Natural killer cell (primary cell): ENCODE data around the gene MARVELD1. TPM values are rescaled to one million over a fixed set of nuclear protein-coding genes. Genes with fewer than 3 reads are reported as not detected.

Experiments
- ATAC-seq, 3 donors: fragments of 150-1000 bp in 2 of 3; fragments of 200-7000 bp in 1 of 3; cut with Tn5 transposase; 1 replicate in 1 of 3; 2 replicates in 2 of 3; pipeline ENCODE4 v1.10.0; 2021; ENCODE audit warnings: mild to moderate bottlenecking in 2 of 3, moderate library complexity in 2 of 3
- DNase-seq, 2 donors: peaks; one replicate each; pipeline versions ENCODE4 v3.0.0 to v3.0.0-alpha.2; 2013 to 2021; ENCODE audit warnings: mixed read lengths in 1 of 2
- H3K27ac ChIP-seq: one replicate; pipeline ENCODE4 v1.5.1; 2013; ENCODE audit warnings: mild to moderate bottlenecking, low read length
- H3K27me3 ChIP-seq: one replicate; pipeline ENCODE4 v1.6.1; 2013; ENCODE audit warnings: low read length; ENCODE audit not compliant: control insufficient read depth, insufficient read depth
- H3K36me3 ChIP-seq: one replicate; pipeline ENCODE4 v1.6.1; 2013; ENCODE audit warnings: low read length; ENCODE audit not compliant: control insufficient read depth, insufficient read depth
- H3K4me1 ChIP-seq: one replicate; pipeline ENCODE4 v1.6.1; 2013; ENCODE audit warnings: low read length; ENCODE audit not compliant: control insufficient read depth, insufficient read depth
- H3K4me3 ChIP-seq: one replicate; pipeline ENCODE4 v1.5.1; 2013; ENCODE audit warnings: low read length
- H3K9me3 ChIP-seq: one replicate; pipeline ENCODE4 v1.6.1; 2013; ENCODE audit warnings: low read length; ENCODE audit not compliant: control insufficient read depth, insufficient read depth
- H3K27ac Mint-ChIP-seq, 2 donors: one replicate each; pipeline ENCODE4 v1.8.0; 2022; ENCODE audit warnings: mild to moderate bottlenecking in 2 of 2, mixed read lengths in 2 of 2, moderate library complexity in 1 of 2
- H3K27me3 Mint-ChIP-seq, 2 donors: one replicate each; pipeline ENCODE4 v1.8.0; 2022; ENCODE audit warnings: low read depth in 2 of 2, mixed read lengths in 2 of 2
- H3K36me3 Mint-ChIP-seq: one replicate; pipeline ENCODE4 v1.8.0; 2022; ENCODE audit warnings: mixed read lengths
- H3K4me1 Mint-ChIP-seq, 2 donors: one replicate each; pipeline ENCODE4 v1.8.0; 2022; ENCODE audit warnings: mixed read lengths in 2 of 2
- H3K4me3 Mint-ChIP-seq: one replicate; pipeline ENCODE4 v1.8.0; 2022; ENCODE audit warnings: mild to moderate bottlenecking, moderate library complexity, mixed read lengths
- H3K9me3 Mint-ChIP-seq, 2 donors: one replicate each; pipeline ENCODE4 v1.8.0; 2022; ENCODE audit warnings: mixed read lengths in 2 of 2
- WGBS: methylation state at CpG from one replicate; pipeline ENCODE4 v1.1.7; 2013; ENCODE audit warnings: missing lambda C conversion rate; ENCODE audit not compliant: insufficient coverage; 5-methylcytosine and 5-hydroxymethylcytosine counted together
- intact Hi-C: fragments of 100-400 bp; cut with micrococcal nuclease; formaldehyde crosslinking; loops from one replicate; pipeline ENCODE4 v1.14.2; 2022
- total RNA-seq, 4 donors: library from RNA; stranded (reverse); fragments of 120-200 nt in 1 of 4; gene quantifications; one replicate each; pipeline versions ENCODE4 v1.2.3 to v1.2.4, GENCODE V29; 2013 to 2022
- TF ChIP-seq, protein P1 (sequence below): fragments of 200-600 bp; IDR thresholded peaks from one replicate; pipeline ENCODE4 v1.8.0; 2022; ENCODE audit warnings: antibody characterized with exemption

The MARVELD1 gene
- total RNA-seq, 3 donors from 2014 or later (not counting 1 experiment from before 2014, with no cell fraction given): 0.40 to 0.84 (median 0.40) TPM

DNA sequence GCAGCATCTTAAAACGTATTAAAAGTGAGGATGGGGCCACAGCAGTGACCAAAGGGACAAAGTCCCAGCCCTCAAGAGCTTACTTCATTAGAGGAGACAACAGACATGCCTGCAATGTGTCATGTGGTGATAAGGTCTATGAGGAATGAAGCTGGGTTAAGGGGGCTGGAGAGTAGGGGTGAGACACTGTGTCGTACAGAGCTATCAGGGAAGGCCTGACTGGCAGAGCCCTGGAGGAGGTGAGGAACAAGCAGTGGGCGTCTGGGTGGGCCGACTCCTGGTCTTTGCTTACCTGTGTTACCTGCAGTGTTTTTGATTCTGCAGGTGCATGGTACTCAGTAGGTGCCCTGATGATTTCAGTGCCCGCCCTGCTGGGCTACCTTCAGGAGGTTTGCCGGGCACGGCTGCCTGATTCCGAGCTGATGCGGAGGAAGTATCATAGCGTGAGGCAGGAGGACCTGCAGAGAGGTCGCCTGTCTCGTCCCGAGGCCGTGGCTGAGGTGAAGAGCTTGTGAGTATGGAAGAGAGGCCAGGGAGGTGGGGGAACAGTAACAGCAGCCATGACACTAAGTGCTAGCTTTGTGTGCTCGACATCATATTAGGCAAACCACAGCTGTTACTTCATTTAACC, 31.0 kb downstream of the MARVELD1 start:
- H3K27me3 ChIP-seq: no peaks in the 10 kb centered on the region
- peaks cover 68% of the 10 kb centered on the region for H3K36me3 ChIP-seq
- ATAC-seq (no peak), DNase-seq (no peak)
- peaks cover 30 to 53% of the 10 kb centered on the region in 2 donors for H3K4me1 Mint-ChIP-seq
- no peaks in the 10 kb centered on the region for H3K9me3 Mint-ChIP-seq
- peaks cover 14% of the 10 kb centered on the region for H3K36me3 Mint-ChIP-seq
- TF ChIP-seq, protein P1, sequence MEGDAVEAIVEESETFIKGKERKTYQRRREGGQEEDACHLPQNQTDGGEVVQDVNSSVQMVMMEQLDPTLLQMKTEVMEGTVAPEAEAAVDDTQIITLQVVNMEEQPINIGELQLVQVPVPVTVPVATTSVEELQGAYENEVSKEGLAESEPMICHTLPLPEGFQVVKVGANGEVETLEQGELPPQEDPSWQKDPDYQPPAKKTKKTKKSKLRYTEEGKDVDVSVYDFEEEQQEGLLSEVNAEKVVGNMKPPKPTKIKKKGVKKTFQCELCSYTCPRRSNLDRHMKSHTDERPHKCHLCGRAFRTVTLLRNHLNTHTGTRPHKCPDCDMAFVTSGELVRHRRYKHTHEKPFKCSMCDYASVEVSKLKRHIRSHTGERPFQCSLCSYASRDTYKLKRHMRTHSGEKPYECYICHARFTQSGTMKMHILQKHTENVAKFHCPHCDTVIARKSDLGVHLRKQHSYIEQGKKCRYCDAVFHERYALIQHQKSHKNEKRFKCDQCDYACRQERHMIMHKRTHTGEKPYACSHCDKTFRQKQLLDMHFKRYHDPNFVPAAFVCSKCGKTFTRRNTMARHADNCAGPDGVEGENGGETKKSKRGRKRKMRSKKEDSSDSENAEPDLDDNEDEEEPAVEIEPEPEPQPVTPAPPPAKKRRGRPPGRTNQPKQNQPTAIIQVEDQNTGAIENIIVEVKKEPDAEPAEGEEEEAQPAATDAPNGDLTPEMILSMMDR: no peak
- H3K4me3 Mint-ChIP-seq: no peak overlapping the region
- no peaks in the 10 kb centered on the region for H3K9me3 ChIP-seq
- H3K27ac ChIP-seq: no peak overlapping the region
- intact Hi-C loops: no loop called here
- peaks cover 3% of the 10 kb centered on the region for H3K4me1 ChIP-seq
- H3K4me3 ChIP-seq: no peak overlapping the region
- 98% methylated on average over 14 of the region's 15 CpGs for WGBS
- H3K27ac Mint-ChIP-seq: peak overlapping the region in 1 of 2 donors; percentile 57
- H3K27me3 Mint-ChIP-seq: no peaks in the 10 kb centered on the region

DNA sequence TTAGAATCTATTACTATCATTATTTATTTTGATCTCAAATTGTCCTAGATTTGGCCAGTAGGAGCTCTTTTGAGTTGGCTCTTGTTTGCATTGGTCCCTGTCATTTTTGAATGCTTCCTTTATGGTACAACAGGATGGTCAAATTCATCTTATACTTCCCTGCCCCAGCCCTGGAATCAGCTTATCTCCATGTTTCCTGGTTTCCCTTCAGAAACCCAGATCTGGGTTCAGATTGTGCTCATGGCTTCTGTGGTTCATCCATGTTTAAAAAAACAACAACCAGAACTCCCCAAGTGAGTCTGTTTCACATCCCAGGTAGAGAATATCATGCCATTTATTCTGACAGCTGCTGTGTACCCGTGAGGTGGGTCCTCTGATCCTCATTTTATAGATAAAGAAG, 34.0 kb downstream of the MARVELD1 start:
- Histone ChIP-seq H3K4me3 (no peak overlapping the region), H3K9me3 (no peaks in the 10 kb centered on the region), H3K27me3 (no peaks in the 10 kb centered on the region), H3K27ac (no peak overlapping the region), H3K36me3 (peaks cover 85% of the 10 kb centered on the region), H3K4me1 (peaks cover 3% of the 10 kb centered on the region)
- no peak for DNase-seq
- H3K4me1 Mint-ChIP-seq: peaks cover 10 to 28% of the 10 kb centered on the region in 2 donors
- TF ChIP-seq, protein P1: no peak
- no peak overlapping the region for H3K27ac Mint-ChIP-seq
- no peaks in the 10 kb centered on the region for H3K9me3 Mint-ChIP-seq
- intact Hi-C loops: no loop called here
- no peaks in the 10 kb centered on the region for H3K27me3 Mint-ChIP-seq
- WGBS: 90% methylated on average over 1 of the region's 1 CpG
- H3K36me3 Mint-ChIP-seq: peaks cover 22% of the 10 kb centered on the region
- ATAC-seq: no peak
- H3K4me3 Mint-ChIP-seq: no peak overlapping the region

DNA sequence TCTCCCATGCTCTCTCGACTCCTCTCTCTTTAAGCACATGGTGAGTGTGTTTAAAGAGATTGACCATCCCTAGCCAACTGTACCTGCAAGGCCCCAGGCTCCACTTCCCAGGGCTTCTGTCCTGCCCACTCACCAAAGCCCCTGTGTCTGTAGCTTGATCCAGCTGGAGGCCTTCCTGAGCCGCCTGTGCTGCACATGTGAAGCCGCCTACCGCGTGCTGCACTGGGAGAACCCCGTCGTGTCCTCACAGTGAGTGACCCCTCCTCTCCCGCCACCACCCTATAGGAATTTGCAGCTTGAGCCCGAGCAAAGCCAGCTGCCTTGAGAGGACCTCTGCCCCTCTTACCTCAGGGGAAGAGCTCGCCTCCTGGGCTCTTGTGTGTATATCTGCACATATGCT, 34.6 kb downstream of the MARVELD1 start:
- Mint-ChIP-seq H3K27ac (no peak overlapping the region), H3K4me3 (no peak overlapping the region), H3K36me3 (peaks cover 22% of the 10 kb centered on the region), H3K9me3 (no peaks in the 10 kb centered on the region), H3K4me1 (peaks cover 7 to 22% of the 10 kb centered on the region in 2 donors), H3K27me3 (no peaks in the 10 kb centered on the region)
- Histone ChIP-seq H3K9me3 (no peaks in the 10 kb centered on the region), H3K27ac (no peak overlapping the region), H3K4me1 (no peaks in the 10 kb centered on the region), H3K27me3 (no peaks in the 10 kb centered on the region), H3K4me3 (no peak overlapping the region), H3K36me3 (peaks cover 84% of the 10 kb centered on the region)
- TF ChIP-seq, protein P1: no peak
- DNase-seq: no peak
- ATAC-seq: no peak
- 96% methylated on average over 9 of the region's 10 CpGs for WGBS
- intact Hi-C loops: no loop called here

DNA sequence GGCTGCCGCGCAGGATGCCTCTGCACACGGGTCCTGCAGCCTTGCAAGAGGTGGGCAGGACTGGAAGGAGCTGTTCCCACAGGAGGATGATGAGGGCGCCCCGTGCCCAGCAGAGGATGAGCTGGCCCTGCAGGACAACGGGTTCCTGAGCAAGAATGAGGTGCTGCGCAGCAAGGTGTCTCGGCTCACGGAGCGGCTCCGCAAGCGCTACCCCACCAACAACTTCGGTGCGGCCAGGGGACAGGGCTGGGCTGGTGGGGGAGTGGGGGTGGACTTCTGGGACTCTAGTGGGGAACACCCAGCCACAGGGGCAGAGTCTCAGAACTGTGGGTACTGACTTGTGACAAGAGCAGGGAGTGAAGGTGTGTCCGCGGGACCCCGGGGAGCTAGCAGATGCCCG, 39.4 kb downstream of the MARVELD1 start:
- H3K27ac ChIP-seq: no peak overlapping the region
- WGBS: 97% methylated on average over 18 of the region's 18 CpGs
- DNase-seq (no peak), ATAC-seq (no peak)
- Mint-ChIP-seq H3K4me3 (no peak overlapping the region), H3K4me1 (no peaks in the 10 kb centered on the region), H3K27me3 (no peaks in the 10 kb centered on the region), H3K27ac (no peak overlapping the region), H3K36me3 (peaks cover 24% of the 10 kb centered on the region), H3K9me3 (no peaks in the 10 kb centered on the region)
- no peaks in the 10 kb centered on the region for H3K4me1 ChIP-seq
- intact Hi-C loops: no loop called here
- no peaks in the 10 kb centered on the region for H3K9me3 ChIP-seq
- no peak overlapping the region for H3K4me3 ChIP-seq
- TF ChIP-seq, protein P1: no peak
- no peaks in the 10 kb centered on the region for H3K27me3 ChIP-seq
- H3K36me3 ChIP-seq: peaks cover 96% of the 10 kb centered on the region
